ENCODE measurements around the gene PTPRK. TPM values are rescaled to one million over a fixed set of nuclear protein-coding genes. Genes with fewer than 3 reads are reported as not detected.

Gene PTPRK
- total RNA-seq, 2 donors from 2014 or later: 7.6 to 12.3 TPM

- no peak for ATAC-seq (replicated peaks)
- Mint-ChIP-seq H3K4me3 (no peak overlapping the region), H3K27ac (no peak overlapping the region), H3K27me3 (peaks cover 3% of the 10 kb centered on the region), H3K36me3 (ENCODE audit: low read depth) (no peaks in the 10 kb centered on the region), H3K4me1 (peaks cover 7% of the 10 kb centered on the region), H3K9me3 (no peaks in the 10 kb centered on the region)
Measured at GRCh38 chr6:128069188-128069587, 451.2 kb downstream of the PTPRK start.

- Mint-ChIP-seq H3K36me3 (ENCODE audit: low read depth) (no peaks in the 10 kb centered on the region), H3K9me3 (no peaks in the 10 kb centered on the region)
Measured at GRCh38 chr6:128068119-128068479, 452.3 kb downstream of the PTPRK start.

GRCh38 chr6:128067446-128068118 is 452.8 kb downstream of the PTPRK start:
- H3K9me3 Mint-ChIP-seq: no peaks in the 10 kb centered on the region
- H3K4me1 Mint-ChIP-seq: peaks cover 7% of the 10 kb centered on the region
- peaks cover 2% of the 10 kb centered on the region for H3K27me3 Mint-ChIP-seq
- H3K36me3 Mint-ChIP-seq (ENCODE audit: low read depth): no peaks in the 10 kb centered on the region
- no peak overlapping the region for H3K27ac Mint-ChIP-seq
- H3K4me3 Mint-ChIP-seq: no peak overlapping the region
- ATAC-seq (replicated peaks): no peak

More at GRCh38 chr6:128068119-128068479, 452.3 kb downstream of the PTPRK start:
- no peak for ATAC-seq (replicated peaks)
- H3K27ac Mint-ChIP-seq: no peak overlapping the region
- H3K4me3 Mint-ChIP-seq: no peak overlapping the region
- peaks cover 7% of the 10 kb centered on the region for H3K4me1 Mint-ChIP-seq
- H3K27me3 Mint-ChIP-seq: peaks cover 3% of the 10 kb centered on the region

- no peak for ATAC-seq (replicated peaks)
- Mint-ChIP-seq H3K9me3 (no peaks in the 10 kb centered on the region), H3K27ac (no peak overlapping the region), H3K4me1 (no peaks in the 10 kb centered on the region), H3K36me3 (ENCODE audit: low read depth) (no peaks in the 10 kb centered on the region), H3K27me3 (no peaks in the 10 kb centered on the region), H3K4me3 (no peak overlapping the region)
Measured at GRCh38 chr6:128065072-128065471, 455.3 kb downstream of the PTPRK start.

GRCh38 chr6:128064540-128064895 is 455.9 kb downstream of the PTPRK start:
- no peaks in the 10 kb centered on the region for H3K27me3 Mint-ChIP-seq
- ATAC-seq (replicated peaks): no peak
- H3K27ac Mint-ChIP-seq: no peak overlapping the region
- no peak overlapping the region for H3K4me3 Mint-ChIP-seq
- no peaks in the 10 kb centered on the region for H3K36me3 Mint-ChIP-seq (ENCODE audit: low read depth)
- no peaks in the 10 kb centered on the region for H3K4me1 Mint-ChIP-seq
- H3K9me3 Mint-ChIP-seq: peaks cover 3% of the 10 kb centered on the region

- H3K27ac Mint-ChIP-seq: no peak overlapping the region
- H3K9me3 Mint-ChIP-seq: peaks cover 4% of the 10 kb centered on the region
- no peaks in the 10 kb centered on the region for H3K27me3 Mint-ChIP-seq
- H3K4me3 Mint-ChIP-seq: no peak overlapping the region
- H3K4me1 Mint-ChIP-seq: no peaks in the 10 kb centered on the region
- ATAC-seq (replicated peaks): no peak
- H3K36me3 Mint-ChIP-seq (ENCODE audit: low read depth): no peaks in the 10 kb centered on the region
Measured at GRCh38 chr6:128063850-128064539, 456.4 kb downstream of the PTPRK start.

GRCh38 chr6:128062882-128063603 is 457.4 kb downstream of the PTPRK start:
- Mint-ChIP-seq H3K27ac (no peak overlapping the region), H3K4me1 (no peaks in the 10 kb centered on the region), H3K9me3 (peaks cover 4% of the 10 kb centered on the region), H3K4me3 (no peak overlapping the region), H3K36me3 (ENCODE audit: low read depth) (no peaks in the 10 kb centered on the region), H3K27me3 (no peaks in the 10 kb centered on the region)
- ATAC-seq (replicated peaks): no peak

GRCh38 chr6:128057946-128058345 is 462.5 kb downstream of the PTPRK start:
- ATAC-seq (replicated peaks): no peak
- Mint-ChIP-seq H3K27me3 (no peaks in the 10 kb centered on the region), H3K9me3 (peaks cover 4% of the 10 kb centered on the region)

GRCh38 chr6:128057541-128057940 is 462.9 kb downstream of the PTPRK start:
- Mint-ChIP-seq H3K4me3 (no peak overlapping the region), H3K27ac (no peak overlapping the region), H3K36me3 (ENCODE audit: low read depth) (no peaks in the 10 kb centered on the region), H3K9me3 (peaks cover 4% of the 10 kb centered on the region), H3K27me3 (no peaks in the 10 kb centered on the region), H3K4me1 (no peaks in the 10 kb centered on the region)
- no peak for ATAC-seq (replicated peaks)

More at GRCh38 chr6:128057946-128058345, 462.5 kb downstream of the PTPRK start:
- no peak overlapping the region for H3K27ac Mint-ChIP-seq
- no peak overlapping the region for H3K4me3 Mint-ChIP-seq
- H3K36me3 Mint-ChIP-seq (ENCODE audit: low read depth): no peaks in the 10 kb centered on the region
- H3K4me1 Mint-ChIP-seq: no peaks in the 10 kb centered on the region

GRCh38 chr6:128053109-128053508 is 467.3 kb downstream of the PTPRK start:
- H3K4me3 Mint-ChIP-seq: no peak overlapping the region
- no peak overlapping the region for H3K27ac Mint-ChIP-seq
- H3K9me3 Mint-ChIP-seq: no peaks in the 10 kb centered on the region
- H3K27me3 Mint-ChIP-seq: no peaks in the 10 kb centered on the region
- ATAC-seq (replicated peaks): no peak
- H3K4me1 Mint-ChIP-seq: no peaks in the 10 kb centered on the region
- no peaks in the 10 kb centered on the region for H3K36me3 Mint-ChIP-seq (ENCODE audit: low read depth)

- no peaks in the 10 kb centered on the region for H3K9me3 Mint-ChIP-seq
- H3K4me1 Mint-ChIP-seq: no peaks in the 10 kb centered on the region
- H3K27me3 Mint-ChIP-seq: no peaks in the 10 kb centered on the region
- no peak overlapping the region for H3K4me3 Mint-ChIP-seq
- no peak for ATAC-seq (replicated peaks)
- no peak overlapping the region for H3K27ac Mint-ChIP-seq
- no peaks in the 10 kb centered on the region for H3K36me3 Mint-ChIP-seq (ENCODE audit: low read depth)
Measured at GRCh38 chr6:128047989-128048388, 472.4 kb downstream of the PTPRK start.

- ATAC-seq (replicated peaks): no peak
- H3K9me3 Mint-ChIP-seq: no peaks in the 10 kb centered on the region
- no peak overlapping the region for H3K27ac Mint-ChIP-seq
- H3K4me1 Mint-ChIP-seq: no peaks in the 10 kb centered on the region
- H3K27me3 Mint-ChIP-seq: no peaks in the 10 kb centered on the region
- no peak overlapping the region for H3K4me3 Mint-ChIP-seq
- H3K36me3 Mint-ChIP-seq (ENCODE audit: low read depth): no peaks in the 10 kb centered on the region
Measured at GRCh38 chr6:128046033-128046432, 474.4 kb downstream of the PTPRK start.

- no peak overlapping the region for H3K27ac Mint-ChIP-seq
- no peak overlapping the region for H3K4me3 Mint-ChIP-seq
- H3K9me3 Mint-ChIP-seq: no peaks in the 10 kb centered on the region
- H3K36me3 Mint-ChIP-seq (ENCODE audit: low read depth): no peaks in the 10 kb centered on the region
- ATAC-seq (replicated peaks): no peak
- no peaks in the 10 kb centered on the region for H3K4me1 Mint-ChIP-seq
- no peaks in the 10 kb centered on the region for H3K27me3 Mint-ChIP-seq
Measured at GRCh38 chr6:128039543-128039942, 480.9 kb downstream of the PTPRK start.

- no peak for ATAC-seq (replicated peaks)
- Mint-ChIP-seq H3K9me3 (no peaks in the 10 kb centered on the region), H3K27ac (no peak overlapping the region), H3K4me3 (no peak overlapping the region), H3K27me3 (no peaks in the 10 kb centered on the region), H3K4me1 (peaks cover 3% of the 10 kb centered on the region), H3K36me3 (ENCODE audit: low read depth) (no peaks in the 10 kb centered on the region)
Measured at GRCh38 chr6:128036808-128037570, 483.4 kb downstream of the PTPRK start.

Measured in activated T-helper 17 cell treated with anti-CD3 and anti-CD28 coated beads, Interleukin-2, amount 50 U/mL, for 72 hours (primary cell).